MCF 10A (cell line): ENCODE data around the gene KCND2. TPM values are rescaled to one million over a fixed set of nuclear protein-coding genes. Genes with fewer than 3 reads are reported as not detected.

ENCODE experiments used
- BruUV-seq: library from RNA; stranded (reverse); fragments of 400-500 nt; replicated peaks from 2 replicates; lab custom pipeline; 2021; lab: Mats Ljungman, UMichigan
- CTCF ChIA-PET: fragments of 300-600 bp; sonication (Branson Sonifier 250); formaldehyde crosslinking; extraction: SDS; loops from one replicate; lab custom pipeline; 2021; ENCODE audit warnings: antibody characterized with exemption, inconsistent platforms; lab: Yijun Ruan, JAX
- POLR2A ChIA-PET: fragments of 300-600, 350-650 bp; sonication (Branson Sonifier 250); formaldehyde crosslinking; extraction: SDS; loops from one replicate; lab custom pipeline; 2020; ENCODE audit warnings: antibody characterized with exemption, inconsistent platforms; lab: Yijun Ruan, JAX
- DNase-seq: peaks from one replicate; pipeline ENCODE4 v3.0.0-alpha.2; 2018; ENCODE audit not compliant: unreplicated experiment
- H3K27ac Mint-ChIP-seq: one replicate; pipeline ENCODE4 v1.8.0; 2022; ENCODE audit warnings: mild to moderate bottlenecking, low read depth, mixed read lengths; ENCODE audit not compliant: unreplicated experiment
- H3K27me3 Mint-ChIP-seq: one replicate; pipeline ENCODE4 v1.8.0; 2022; ENCODE audit warnings: mixed read lengths; ENCODE audit not compliant: insufficient read depth, unreplicated experiment
- H3K36me3 Mint-ChIP-seq: one replicate; pipeline ENCODE4 v1.8.0; 2022; ENCODE audit warnings: mild to moderate bottlenecking, moderate library complexity, mixed read lengths; ENCODE audit not compliant: insufficient read depth, unreplicated experiment
- H3K4me1 Mint-ChIP-seq: one replicate; pipeline ENCODE4 v1.8.0; 2022; ENCODE audit warnings: mixed read lengths; ENCODE audit not compliant: insufficient read depth, unreplicated experiment
- H3K4me3 Mint-ChIP-seq: one replicate; pipeline ENCODE4 v1.8.0; 2022; ENCODE audit warnings: mild to moderate bottlenecking, moderate library complexity, mixed read lengths; ENCODE audit not compliant: unreplicated experiment
- H3K9me3 Mint-ChIP-seq: one replicate; pipeline ENCODE4 v1.8.0; 2022; ENCODE audit warnings: mixed read lengths; ENCODE audit not compliant: unreplicated experiment
- intact Hi-C: fragments of 100-400 bp; cut with micrococcal nuclease; formaldehyde crosslinking; loops from 2 replicates; pipeline ENCODE4 v1.14.1; 2022
- total RNA-seq: library from RNA; stranded (reverse); gene quantifications from 2 replicates; pipeline ENCODE4 v1.2.3, GENCODE V29; 2022
- TF ChIP-seq, protein P1 (sequence below): fragments of 200-600 bp; IDR thresholded peaks from one replicate; pipeline ENCODE4 v1.8.0; 2022; ENCODE audit warnings: antibody characterized with exemption, mild to moderate bottlenecking; ENCODE audit not compliant: unreplicated experiment

Gene KCND2
- total RNA-seq, 1 experiment from 2014 or later: not detected

DNA sequence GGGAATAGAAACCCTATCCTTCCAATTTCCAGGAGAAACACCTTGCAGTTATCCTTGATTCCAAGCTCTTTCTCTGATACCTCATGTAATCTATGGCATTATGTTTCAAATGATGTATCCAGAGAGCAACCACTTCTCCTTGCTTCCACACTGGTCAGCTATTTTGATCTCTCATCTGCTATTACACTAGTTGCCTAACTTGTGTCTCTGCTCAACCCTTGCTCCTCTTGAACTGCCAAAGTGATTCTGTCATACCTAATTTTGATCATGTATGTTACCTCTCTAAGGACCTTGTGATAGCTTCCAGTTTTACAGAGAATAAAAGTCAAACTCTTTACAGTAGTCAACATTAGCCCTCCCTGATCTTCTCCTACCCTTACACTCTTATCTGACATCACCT lies 90.4 kb downstream of the KCND2 start:
- ChIA-PET POLR2A (no interaction called here), CTCF (interaction anchor here (1.0 kb wide), 1 partner anchor 13 kb away, joined by 3 read pairs; no protein-coding TSS in a partner anchor)
- no peak overlapping the region for H3K4me3 Mint-ChIP-seq
- intact Hi-C loops: no loop called here
- H3K4me1 Mint-ChIP-seq: no peaks in the 10 kb centered on the region
- no peaks in the 10 kb centered on the region for H3K36me3 Mint-ChIP-seq
- DNase-seq: no peak
- H3K9me3 Mint-ChIP-seq: no peaks in the 10 kb centered on the region
- no TSS peak for BruUV-seq
- H3K27ac Mint-ChIP-seq: no peak overlapping the region
- TF ChIP-seq, protein P1, sequence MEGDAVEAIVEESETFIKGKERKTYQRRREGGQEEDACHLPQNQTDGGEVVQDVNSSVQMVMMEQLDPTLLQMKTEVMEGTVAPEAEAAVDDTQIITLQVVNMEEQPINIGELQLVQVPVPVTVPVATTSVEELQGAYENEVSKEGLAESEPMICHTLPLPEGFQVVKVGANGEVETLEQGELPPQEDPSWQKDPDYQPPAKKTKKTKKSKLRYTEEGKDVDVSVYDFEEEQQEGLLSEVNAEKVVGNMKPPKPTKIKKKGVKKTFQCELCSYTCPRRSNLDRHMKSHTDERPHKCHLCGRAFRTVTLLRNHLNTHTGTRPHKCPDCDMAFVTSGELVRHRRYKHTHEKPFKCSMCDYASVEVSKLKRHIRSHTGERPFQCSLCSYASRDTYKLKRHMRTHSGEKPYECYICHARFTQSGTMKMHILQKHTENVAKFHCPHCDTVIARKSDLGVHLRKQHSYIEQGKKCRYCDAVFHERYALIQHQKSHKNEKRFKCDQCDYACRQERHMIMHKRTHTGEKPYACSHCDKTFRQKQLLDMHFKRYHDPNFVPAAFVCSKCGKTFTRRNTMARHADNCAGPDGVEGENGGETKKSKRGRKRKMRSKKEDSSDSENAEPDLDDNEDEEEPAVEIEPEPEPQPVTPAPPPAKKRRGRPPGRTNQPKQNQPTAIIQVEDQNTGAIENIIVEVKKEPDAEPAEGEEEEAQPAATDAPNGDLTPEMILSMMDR: no peak
- H3K27me3 Mint-ChIP-seq: peaks cover 70% of the 10 kb centered on the region

DNA sequence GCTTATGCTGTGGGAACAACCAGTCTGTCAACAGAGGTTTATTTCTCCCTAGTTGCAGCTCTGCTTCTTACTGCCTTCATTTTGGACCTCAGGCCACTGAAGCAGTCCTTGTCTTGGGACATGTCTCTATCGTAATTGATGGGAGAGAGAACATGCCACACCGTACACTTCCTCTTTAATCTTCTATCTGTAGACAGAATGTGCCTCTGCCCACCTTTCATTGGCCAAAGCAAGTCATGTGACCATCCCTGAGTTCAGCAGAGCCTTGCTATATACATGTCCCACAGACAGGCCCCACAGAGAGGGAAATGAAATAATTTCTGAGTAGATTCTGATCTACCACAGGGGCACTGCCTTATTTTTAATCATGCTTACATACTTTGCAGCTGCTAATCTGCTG lies 98.0 kb downstream of the KCND2 start:
- Mint-ChIP-seq H3K27ac (no peak overlapping the region), H3K4me1 (no peaks in the 10 kb centered on the region), H3K4me3 (no peak overlapping the region), H3K9me3 (no peaks in the 10 kb centered on the region), H3K27me3 (peaks cover 77% of the 10 kb centered on the region), H3K36me3 (no peaks in the 10 kb centered on the region)
- intact Hi-C loops: no loop called here
- DNase-seq: peak; percentile 5
- ChIA-PET POLR2A (no interaction called here), CTCF (no interaction called here)
- TF ChIP-seq, protein P1: no peak
- BruUV-seq: no TSS peak

DNA sequence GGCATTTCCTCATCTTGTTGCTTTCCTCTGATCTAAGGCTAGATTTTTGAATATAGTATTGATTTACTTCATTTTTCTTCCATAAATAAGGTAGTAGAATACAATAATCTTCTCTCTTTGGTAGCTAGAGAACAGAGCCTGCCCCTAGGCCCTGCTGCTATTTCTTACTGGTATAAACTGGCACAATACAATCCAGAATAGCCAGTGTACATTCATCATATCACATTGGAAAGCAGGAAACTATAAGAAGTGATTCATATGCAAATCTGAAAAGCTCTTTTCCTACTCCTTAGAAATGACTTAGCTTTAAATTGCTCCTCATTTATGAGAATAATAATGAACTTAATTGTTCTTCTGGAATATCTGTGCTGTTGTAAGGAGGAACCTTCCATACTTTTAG lies 100.2 kb downstream of the KCND2 start:
- Mint-ChIP-seq H3K4me1 (no peaks in the 10 kb centered on the region), H3K27ac (no peak overlapping the region), H3K36me3 (no peaks in the 10 kb centered on the region), H3K4me3 (no peak overlapping the region), H3K9me3 (no peaks in the 10 kb centered on the region), H3K27me3 (peaks cover 75% of the 10 kb centered on the region)
- ChIA-PET CTCF (interaction anchor here (0.6 kb wide), 2 partner anchors 167 to 1251 kb away, joined by 3 to 4 read pairs; no protein-coding TSS in a partner anchor), POLR2A (no interaction called here)
- TF ChIP-seq, protein P1: no peak
- intact Hi-C loops: no loop called here
- DNase-seq: no peak
- BruUV-seq: no TSS peak

DNA sequence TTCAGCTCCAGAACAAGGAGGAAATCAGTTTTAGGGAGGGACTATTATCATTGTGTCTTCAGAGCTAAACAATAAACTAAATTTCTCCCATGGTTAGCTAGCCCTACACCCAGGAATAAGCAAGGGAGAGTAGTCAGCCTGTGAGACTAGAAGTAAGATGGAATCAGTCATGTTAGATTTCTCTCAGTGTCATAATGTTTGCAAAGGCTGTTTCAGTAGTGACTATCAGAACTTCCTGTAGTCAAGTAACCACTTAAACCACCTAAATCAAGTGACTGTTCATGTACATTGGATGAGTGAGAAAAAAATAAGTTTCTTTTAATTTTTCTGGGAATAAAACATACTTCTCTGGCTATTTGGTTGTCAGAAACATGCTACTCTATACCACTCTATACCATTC lies 121.6 kb downstream of the KCND2 start:
- POLR2A ChIA-PET: no interaction called here
- no peaks in the 10 kb centered on the region for H3K9me3 Mint-ChIP-seq
- no TSS peak for BruUV-seq
- TF ChIP-seq, protein P1: no peak
- peaks cover 13% of the 10 kb centered on the region for H3K27me3 Mint-ChIP-seq
- intact Hi-C loops: no loop called here
- no peak overlapping the region for H3K4me3 Mint-ChIP-seq
- no peaks in the 10 kb centered on the region for H3K36me3 Mint-ChIP-seq
- CTCF ChIA-PET: no interaction called here
- no peak for DNase-seq
- no peak overlapping the region for H3K27ac Mint-ChIP-seq
- no peaks in the 10 kb centered on the region for H3K4me1 Mint-ChIP-seq
